ENCODE results near the gene PTPRK. TPM values are rescaled to one million over a fixed set of nuclear protein-coding genes. Genes with fewer than 3 reads are reported as not detected.

Gene PTPRK
- total and polyA plus RNA-seq, 2 experiments from 2014 or later = 26.9 to 56.4 TPM

GRCh38 chr6:127941228-127941627 lies 579.2 kb downstream of the PTPRK start:
- Histone ChIP-seq H3F3A (replicated peaks; ENCODE audit: low read depth) (no peaks in the 10 kb centered on the region), H3K79me2 (replicated peaks; ENCODE audit: insufficient read depth) (no peaks in the 10 kb centered on the region), H3K4me3 (no peak overlapping the region), H3K4me2 (no peak overlapping the region), H3K27me3 (ENCODE audit: insufficient read depth) (no peaks in the 10 kb centered on the region), H3K36me3 (ENCODE audit: insufficient read depth) (no peaks in the 10 kb centered on the region), H3K9me2 (ENCODE audit: insufficient read depth) (peaks cover 8% of the 10 kb centered on the region; the same call in 1 of the 2 replicates), H4K20me1 (replicated peaks; ENCODE audit: insufficient read depth) (no peaks in the 10 kb centered on the region), H2AFZ (peak overlapping the region; percentile 23; the same call in 1 of the 2 replicates), H3K4me1 (ENCODE audit: insufficient read depth) (no peaks in the 10 kb centered on the region), H3K27ac (ENCODE audit: low read depth) (no peak overlapping the region)
- Mint-ChIP-seq H3K4me3 (no peak overlapping the region), H3K36me3 (ENCODE audit: low read depth) (no peaks in the 10 kb centered on the region), H3K27me3 (ENCODE audit: insufficient read depth, low read depth, poor library complexity) (no peaks in the 10 kb centered on the region), H3K27ac (no peak overlapping the region), H3K4me1 (peaks cover 7% of the 10 kb centered on the region; the same call in 2 of the 3 replicates), H3K9me3 (no peaks in the 10 kb centered on the region)
- DNase-seq (ENCODE audit: low spot score) (no peak), ATAC-seq (no peak)
- TF ChIP-seq CREB1 (CRISPR knock-in tag; IDR thresholded peaks at IDR 0.05; ENCODE audit: low read depth) (no peak), CTCF (conservative IDR thresholded peaks at IDR 0.05; ENCODE audit: low read depth in 2 of 2) (no peak), STAT1 (IDR thresholded peaks at IDR 0.05; ENCODE audit: unreplicated experiment) (no peak), REST (IDR thresholded peaks at IDR 0.05; ENCODE audit: unreplicated experiment) (no peak)

GRCh38 chr6:127939442-127940066 lies 580.8 kb downstream of the PTPRK start:
- Histone ChIP-seq H3K27me3 (ENCODE audit: insufficient read depth) (no peaks in the 10 kb centered on the region), H3K4me3 (no peak overlapping the region), H3K27ac (ENCODE audit: low read depth) (no peak overlapping the region), H3K4me1 (ENCODE audit: insufficient read depth) (no peaks in the 10 kb centered on the region), H3K4me2 (no peak overlapping the region), H3K79me2 (replicated peaks; ENCODE audit: insufficient read depth) (no peaks in the 10 kb centered on the region), H3K9me2 (ENCODE audit: insufficient read depth) (peaks cover 4% of the 10 kb centered on the region; the same call in 1 of the 2 replicates), H3K36me3 (ENCODE audit: insufficient read depth) (no peaks in the 10 kb centered on the region), H2AFZ (peak overlapping the region; percentile 23; the same call in 1 of the 2 replicates), H3F3A (replicated peaks; ENCODE audit: low read depth) (no peaks in the 10 kb centered on the region), H4K20me1 (replicated peaks; ENCODE audit: insufficient read depth) (no peaks in the 10 kb centered on the region)
- H3K4me1 Mint-ChIP-seq = peaks cover 7% of the 10 kb centered on the region; the same call in 2 of the 3 replicates
- ATAC-seq = no peak
- H3K27ac Mint-ChIP-seq = peak overlapping the region; percentile 93
- H3K9me3 Mint-ChIP-seq = no peaks in the 10 kb centered on the region
- DNase-seq (ENCODE audit: low spot score) = peak; percentile 3
- no peaks in the 10 kb centered on the region for H3K36me3 Mint-ChIP-seq (ENCODE audit: low read depth)
- H3K27me3 Mint-ChIP-seq (ENCODE audit: insufficient read depth, low read depth, poor library complexity) = no peaks in the 10 kb centered on the region
- no peak overlapping the region for H3K4me3 Mint-ChIP-seq
- TF ChIP-seq POLR2AphosphoS5 (IDR thresholded peaks at IDR 0.05; ENCODE audit: low read depth) = no peak
- TF ChIP-seq EZH2phosphoT487 (IDR thresholded peaks at IDR 0.05; ENCODE audit: unreplicated experiment) = no peak
- no peak for TF ChIP-seq STAT1 (IDR thresholded peaks at IDR 0.05; ENCODE audit: unreplicated experiment)
- no peak for TF ChIP-seq ETS1 (IDR thresholded peaks at IDR 0.05)
- no peak for TF ChIP-seq ZNF331 (CRISPR knock-in tag; IDR thresholded peaks at IDR 0.05; ENCODE audit: low read depth)
- no peak for TF ChIP-seq CREB1 (CRISPR knock-in tag; IDR thresholded peaks at IDR 0.05; ENCODE audit: low read depth)
- no peak for TF ChIP-seq JUNB (IDR thresholded peaks at IDR 0.05; ENCODE audit: unreplicated experiment)
- no peak for TF ChIP-seq CTCF (conservative IDR thresholded peaks at IDR 0.05; ENCODE audit: low read depth in 2 of 2)
- TF ChIP-seq ZNF114 (CRISPR knock-in tag; IDR thresholded peaks at IDR 0.05) = no peak
- TF ChIP-seq NANOG (IDR thresholded peaks at IDR 0.05; ENCODE audit: borderline replicate concordance) = no peak
- TF ChIP-seq REST (IDR thresholded peaks at IDR 0.05; ENCODE audit: unreplicated experiment) = no peak
